Neural progenitor cell (in vitro differentiated cells): ENCODE data around the gene GPR149.

Experiments used
- EZH2phosphoT487 ChIP-seq: fragments of 200-600 bp; sonication (generic); IDR thresholded peaks from 2 replicates; pipeline ENCODE4 v1.6.1; 2017; ENCODE audit warnings: antibody characterized with exemption
- TF ChIP-seq, protein P1 (sequence below): fragments of 200-600 bp; sonication (generic); IDR thresholded peaks from 2 replicates; pipeline ENCODE4 v1.5.1; 2017; ENCODE audit warnings: antibody characterized with exemption, mild to moderate bottlenecking

DNA sequence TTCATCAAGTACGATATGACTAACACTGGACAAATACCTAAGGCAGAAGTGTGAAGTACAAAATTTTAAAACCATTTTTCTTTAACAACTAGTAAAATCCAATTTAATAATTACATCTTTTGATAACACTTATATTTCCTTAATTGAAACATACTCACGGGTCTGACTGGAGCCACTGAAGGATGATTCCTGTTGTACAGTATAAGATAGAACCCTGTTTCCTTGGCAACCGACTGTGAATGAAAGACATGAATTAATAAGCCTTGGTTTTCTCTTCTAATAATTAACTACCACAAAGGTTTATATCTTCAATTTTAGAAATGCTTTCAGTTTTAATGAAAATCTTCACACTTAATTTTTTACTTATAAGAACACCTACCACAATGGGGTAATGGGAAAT lies 125.1 kb downstream of the GPR149 start:
- TF ChIP-seq, protein P1, sequence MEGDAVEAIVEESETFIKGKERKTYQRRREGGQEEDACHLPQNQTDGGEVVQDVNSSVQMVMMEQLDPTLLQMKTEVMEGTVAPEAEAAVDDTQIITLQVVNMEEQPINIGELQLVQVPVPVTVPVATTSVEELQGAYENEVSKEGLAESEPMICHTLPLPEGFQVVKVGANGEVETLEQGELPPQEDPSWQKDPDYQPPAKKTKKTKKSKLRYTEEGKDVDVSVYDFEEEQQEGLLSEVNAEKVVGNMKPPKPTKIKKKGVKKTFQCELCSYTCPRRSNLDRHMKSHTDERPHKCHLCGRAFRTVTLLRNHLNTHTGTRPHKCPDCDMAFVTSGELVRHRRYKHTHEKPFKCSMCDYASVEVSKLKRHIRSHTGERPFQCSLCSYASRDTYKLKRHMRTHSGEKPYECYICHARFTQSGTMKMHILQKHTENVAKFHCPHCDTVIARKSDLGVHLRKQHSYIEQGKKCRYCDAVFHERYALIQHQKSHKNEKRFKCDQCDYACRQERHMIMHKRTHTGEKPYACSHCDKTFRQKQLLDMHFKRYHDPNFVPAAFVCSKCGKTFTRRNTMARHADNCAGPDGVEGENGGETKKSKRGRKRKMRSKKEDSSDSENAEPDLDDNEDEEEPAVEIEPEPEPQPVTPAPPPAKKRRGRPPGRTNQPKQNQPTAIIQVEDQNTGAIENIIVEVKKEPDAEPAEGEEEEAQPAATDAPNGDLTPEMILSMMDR, result no peak
- no peak for TF ChIP-seq EZH2phosphoT487
